ENCODE data around the gene SORT1.

- TF ChIP-seq CTCF (conservative IDR thresholded peaks at IDR 0.05; ENCODE audit: low read depth, low read length) = no peak
- TF ChIP-seq EZH2phosphoT487 (IDR thresholded peaks at IDR 0.05; ENCODE audit: borderline replicate concordance, low read length) = no peak
- TF ChIP-seq EZH2 (IDR thresholded peaks at IDR 0.05; ENCODE audit: low read length, unreplicated experiment) = no peak
Observed at GRCh38 chr1:109265741-109266330, 131.9 kb downstream of the SORT1 start.
